ENCODE data around the gene LPP.

LPP gene

DNA sequence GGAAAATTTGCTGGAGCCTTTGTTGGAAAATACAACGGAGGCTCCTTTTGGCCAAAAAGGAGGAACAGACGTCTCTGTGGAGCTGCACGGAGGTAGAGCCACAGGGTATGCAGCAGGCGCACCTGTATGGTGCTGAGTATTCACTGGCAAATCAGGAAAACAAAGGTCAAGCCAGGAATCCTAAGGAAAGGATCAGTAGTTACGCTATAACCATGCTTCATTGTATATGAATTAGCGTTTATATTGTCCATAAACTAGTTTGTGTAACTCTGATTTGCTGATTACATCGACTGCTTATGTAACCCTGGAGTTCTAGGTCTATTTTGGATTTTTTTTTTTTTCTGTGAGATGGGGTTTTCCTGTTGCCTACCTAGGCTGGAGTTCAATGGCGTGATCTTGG lies 45.4 kb downstream of the LPP start:
- no peak for DNase-seq

DNA sequence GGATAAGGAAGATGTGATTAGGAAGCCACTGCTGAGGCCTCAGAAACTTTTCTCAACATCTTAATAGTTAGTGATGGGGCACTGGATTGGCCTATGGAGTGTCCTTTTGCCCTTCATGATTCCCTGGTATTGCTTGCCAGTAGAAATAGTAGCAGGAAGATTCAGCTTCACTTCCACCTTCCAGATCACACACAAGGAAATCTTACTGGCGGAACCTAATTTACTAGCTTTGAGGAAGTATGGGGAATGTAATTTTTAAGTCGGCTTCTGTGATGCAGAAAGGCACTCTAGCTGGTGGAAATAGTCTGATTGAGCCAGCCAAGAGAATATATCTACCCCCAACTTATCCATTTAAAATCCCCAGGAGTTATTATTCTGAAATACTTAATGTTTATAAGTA lies 46.5 kb downstream of the LPP start:
- DNase-seq, result no peak

DNA sequence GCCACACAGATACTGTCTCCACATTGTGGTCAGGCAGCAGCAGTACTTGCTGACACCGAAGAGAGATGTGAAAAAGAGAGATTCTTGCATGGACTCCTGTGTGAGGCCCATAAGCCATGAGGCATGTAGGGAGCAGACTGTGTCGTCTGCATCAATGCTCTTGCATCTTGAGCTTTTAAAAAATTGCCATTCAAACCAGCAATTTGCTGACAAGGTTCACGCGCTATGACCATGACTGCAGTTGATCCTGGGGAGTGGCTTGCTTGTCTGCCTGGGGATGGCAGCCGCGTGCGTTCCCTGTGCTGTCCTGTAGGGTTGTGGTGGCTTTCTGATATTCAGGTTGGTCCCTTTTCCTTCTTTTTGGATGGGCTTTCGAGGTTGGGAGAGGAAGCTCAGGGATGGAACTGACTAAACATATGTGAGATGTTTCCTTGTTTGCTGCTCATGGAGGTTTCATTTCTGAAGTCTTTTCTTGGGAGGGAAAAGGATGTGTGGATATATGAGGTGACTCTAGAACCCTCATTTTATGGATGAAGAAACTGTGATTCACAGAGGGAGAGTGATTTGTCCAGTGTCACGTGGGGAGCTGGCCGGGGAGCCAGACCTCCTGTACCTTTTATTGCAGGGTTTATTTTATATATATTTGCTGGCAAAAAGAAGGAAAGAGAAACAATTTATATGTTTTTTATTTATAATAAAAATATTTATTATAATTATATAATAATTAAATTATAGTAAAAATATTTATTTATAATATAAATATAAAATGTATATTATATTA lies 48.6 kb downstream of the LPP start:
- no peak for DNase-seq

DNA sequence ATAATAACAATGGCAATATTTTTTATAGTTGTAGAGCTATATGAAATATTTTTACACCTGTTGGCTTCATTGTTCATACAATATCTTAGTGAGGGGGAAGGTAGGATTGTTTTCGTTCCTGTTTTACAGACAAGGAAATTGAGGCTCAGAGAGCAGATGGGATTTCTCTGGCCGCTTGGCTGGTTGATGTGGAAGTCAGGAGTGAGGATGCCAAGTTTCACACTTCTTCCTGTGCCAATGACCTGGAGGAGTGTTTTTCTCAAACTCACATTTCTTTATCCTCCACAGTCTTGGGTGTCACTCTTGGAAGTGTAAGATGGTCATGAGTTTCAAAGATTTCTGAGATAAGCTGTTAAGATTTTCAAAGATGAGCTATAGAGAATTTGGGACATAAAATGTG lies 50.6 kb downstream of the LPP start:
- no peak for DNase-seq

DNA sequence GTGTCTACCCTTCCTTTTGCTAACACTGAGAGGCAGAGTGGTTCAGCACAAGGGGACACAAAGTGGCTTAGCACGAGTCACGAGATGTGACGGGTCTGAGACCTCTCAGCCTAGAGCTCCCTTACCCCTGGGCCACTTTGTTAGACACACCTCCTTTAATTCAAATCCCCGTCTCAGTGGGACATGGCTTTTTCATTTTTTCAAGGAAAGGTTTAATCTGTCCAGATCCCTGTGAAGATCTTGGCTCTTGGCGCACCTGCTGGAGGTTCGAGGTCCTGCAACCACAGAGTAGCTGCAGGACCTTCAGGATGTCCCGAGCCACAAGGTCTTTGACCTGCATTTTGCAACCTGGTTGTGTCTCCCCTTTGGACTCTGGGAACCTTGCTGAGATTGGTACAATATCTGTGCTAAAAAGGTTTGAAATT lies 52.0 kb downstream of the LPP start:
- no peak for DNase-seq

DNA sequence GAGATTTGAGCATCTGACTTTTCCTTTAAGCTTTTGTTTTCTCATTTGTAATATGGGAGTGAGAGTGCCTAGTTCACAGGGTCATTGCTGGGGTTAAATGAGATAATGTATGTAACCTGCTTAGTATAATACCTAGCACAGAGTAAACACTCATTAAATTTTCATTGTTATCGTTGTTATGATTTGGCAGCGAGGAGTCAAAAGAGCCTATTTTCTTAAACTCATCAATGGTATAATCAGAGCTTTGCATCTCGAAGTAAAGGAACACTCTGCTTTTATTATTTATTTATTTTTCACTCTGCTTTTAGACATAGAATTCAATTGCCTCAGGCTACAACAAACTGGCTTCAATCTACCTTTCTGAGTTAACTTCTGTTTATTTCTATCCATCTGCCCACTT lies 52.8 kb downstream of the LPP start:
- no peak for DNase-seq

DNA sequence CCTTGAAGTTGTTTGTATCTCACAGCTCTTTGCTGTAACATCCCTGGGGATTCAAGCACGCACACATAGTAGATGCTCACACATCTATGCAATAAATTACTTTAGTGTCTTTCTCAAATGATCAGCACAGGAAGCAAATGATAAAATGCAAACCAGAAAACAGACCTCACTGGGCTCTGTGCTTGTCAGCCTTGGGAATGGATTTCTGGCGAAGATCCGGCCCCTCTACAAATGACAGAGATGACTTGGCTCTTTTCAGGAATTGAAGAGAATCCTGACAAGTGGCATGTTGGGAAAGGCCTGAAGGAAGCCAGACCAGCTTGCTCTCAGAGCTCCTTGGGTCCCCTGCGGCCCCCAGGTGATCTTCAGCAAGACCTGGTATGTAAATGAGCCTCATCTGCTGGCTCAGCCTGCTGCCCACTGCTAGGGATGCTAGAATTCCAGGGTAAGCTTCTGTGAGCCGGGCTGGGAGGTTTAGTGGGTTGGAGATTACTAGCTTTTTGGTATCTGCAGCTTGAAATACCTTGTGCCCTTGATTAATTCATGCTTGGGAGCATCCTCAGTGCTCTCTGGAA lies 54.1 kb downstream of the LPP start:
- DNase-seq, result no peak

DNA sequence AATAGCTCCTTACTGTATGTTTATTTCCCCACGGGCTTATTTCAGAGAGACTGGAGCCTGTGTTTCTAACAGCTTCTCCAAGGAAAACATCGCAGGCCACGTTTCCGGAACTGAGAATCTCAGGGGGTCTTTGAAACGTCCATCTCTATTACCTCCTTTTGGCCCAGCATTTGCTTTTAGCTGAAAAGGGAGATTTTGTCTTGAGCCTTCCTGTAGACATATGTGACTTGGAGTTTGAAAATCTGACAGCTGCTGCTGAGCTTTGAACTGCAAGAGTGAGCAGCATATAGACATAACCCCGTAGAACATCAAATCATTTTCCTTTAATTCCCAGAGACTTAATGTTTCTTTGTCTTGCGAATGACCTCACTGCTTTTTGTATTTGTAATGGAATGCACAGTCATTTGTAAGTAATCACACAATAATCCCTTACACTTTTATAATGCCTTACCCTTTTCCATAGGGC lies 54.6 kb downstream of the LPP start:
- DNase-seq, result no peak

DNA sequence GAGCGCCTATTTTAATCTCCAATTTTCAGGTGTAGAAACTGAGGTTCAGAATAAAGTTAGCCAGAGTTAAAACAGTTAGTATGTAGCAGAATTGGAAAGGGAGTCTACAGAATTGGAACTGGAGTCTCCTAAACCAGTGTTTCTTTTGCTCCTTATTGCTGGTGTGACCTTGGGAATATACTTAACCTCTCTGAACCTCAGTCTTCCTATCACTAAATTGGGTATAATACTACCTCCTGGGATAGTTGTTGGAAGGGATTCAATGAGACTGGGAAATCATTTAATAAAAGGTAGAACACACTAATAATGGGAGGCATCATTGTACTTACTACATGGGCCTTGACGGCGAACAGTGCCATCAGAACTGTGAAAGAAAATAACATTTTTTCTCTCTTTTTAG lies 55.1 kb downstream of the LPP start:
- no peak for DNase-seq

DNA sequence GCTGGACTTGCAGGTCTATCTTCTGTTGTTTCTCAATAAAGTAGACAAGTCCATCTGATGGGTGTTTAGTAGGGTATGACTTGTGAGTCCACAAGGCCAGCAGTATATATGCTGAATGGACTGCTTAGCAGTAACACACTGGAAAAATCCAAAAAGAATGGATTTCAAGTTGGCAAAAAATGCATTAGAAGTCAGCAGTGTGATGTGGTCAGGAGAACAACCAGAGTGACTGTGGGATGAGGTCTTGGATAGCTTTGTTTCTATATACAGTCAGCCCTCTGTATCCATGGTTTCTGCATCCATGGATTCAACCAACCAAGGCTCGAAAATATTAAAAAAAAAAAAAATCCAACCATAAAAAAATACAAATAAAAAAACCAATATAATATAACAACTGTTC lies 55.8 kb downstream of the LPP start:
- no peak for DNase-seq

DNA sequence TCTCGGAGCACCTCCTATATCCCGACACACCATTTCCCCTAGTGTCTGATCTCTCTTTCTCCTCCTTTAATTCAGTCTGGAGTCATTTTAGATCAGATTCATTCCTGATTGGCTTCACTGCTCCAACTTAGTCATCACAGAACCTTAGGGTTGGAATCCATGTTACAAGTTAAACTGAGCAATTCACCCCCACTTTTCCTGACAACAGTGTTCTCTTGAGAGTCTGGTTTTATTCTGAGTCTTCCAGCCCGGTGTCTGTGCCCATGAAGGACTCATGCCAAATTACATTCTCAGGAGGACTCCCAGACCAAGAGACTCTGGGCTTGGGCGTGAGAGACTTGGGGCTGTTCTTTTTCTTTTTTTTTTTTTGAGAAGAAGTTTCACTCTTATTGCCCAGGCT lies 57.5 kb downstream of the LPP start:
- no peak for DNase-seq

DNA sequence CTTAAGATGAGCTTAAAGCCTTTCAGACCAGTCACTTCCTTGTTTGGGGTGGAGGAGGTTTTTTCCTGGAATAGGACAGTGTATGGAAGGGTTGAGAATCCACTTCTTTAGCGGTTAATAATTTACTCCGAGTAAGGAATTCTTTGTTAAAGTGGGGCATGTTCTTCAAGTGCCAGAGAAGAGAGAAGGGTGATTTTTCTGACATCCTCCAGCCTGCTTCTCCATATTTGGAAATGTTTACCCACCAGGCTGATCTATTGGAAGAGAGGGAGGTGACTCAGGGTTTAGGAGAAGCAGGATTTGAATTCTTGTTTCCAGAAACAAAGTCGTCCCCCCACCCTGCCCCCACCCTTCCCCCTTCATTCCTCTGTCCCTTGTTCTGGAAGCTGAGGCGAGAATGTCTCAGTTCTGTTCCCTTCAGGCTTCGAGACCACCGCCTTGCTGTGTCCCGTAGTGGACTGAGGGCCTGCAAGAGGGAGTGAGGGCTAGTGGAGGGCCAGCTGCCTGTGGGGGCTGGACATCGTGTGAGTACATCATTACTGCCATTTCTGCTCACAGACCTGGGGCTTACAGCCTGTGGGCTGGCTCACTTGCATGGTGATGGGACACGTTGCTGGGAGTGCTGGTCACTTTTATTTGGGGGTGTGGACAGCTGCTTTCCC lies 58.5 kb downstream of the LPP start:
- no peak for DNase-seq

DNA sequence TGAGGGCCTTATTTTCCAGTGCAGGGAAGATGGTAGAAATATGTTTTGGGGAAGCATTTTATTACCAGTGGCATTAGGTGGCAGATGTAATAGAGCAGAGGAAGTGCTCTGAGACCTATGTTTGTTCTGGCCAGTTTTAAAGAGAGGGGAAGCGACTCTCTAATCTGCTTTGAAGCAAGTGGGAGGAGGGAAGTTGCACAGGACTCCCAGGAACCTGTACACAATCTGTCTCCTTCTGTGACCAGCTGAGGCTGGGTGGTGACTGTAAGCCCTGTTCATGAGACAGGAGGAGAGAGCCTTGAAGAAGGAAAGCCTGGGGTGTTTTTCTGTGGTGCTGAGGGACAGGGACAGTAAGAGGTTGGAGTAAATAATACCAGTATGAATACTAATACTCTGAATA lies 60.5 kb downstream of the LPP start:
- DNase-seq, result no peak

DNA sequence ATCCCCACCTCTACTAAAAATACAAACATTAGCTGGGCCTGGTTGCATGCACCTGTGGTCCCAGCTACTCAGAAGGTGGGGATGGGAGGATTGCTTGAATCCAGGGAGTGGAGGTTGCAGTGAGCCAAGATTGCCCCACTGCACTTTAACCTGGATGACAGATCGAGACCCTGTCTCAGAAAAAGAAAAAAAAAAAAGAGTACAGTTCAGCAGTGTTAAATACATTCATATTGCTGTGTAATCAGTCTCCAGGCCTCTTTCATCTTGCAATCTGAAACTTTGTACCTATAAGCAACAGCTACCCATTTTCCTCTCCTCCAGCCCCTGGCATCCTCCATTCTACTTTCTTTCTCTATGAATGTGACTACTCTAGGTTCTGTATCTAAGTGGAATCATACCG lies 61.2 kb downstream of the LPP start:
- no peak for DNase-seq

DNA sequence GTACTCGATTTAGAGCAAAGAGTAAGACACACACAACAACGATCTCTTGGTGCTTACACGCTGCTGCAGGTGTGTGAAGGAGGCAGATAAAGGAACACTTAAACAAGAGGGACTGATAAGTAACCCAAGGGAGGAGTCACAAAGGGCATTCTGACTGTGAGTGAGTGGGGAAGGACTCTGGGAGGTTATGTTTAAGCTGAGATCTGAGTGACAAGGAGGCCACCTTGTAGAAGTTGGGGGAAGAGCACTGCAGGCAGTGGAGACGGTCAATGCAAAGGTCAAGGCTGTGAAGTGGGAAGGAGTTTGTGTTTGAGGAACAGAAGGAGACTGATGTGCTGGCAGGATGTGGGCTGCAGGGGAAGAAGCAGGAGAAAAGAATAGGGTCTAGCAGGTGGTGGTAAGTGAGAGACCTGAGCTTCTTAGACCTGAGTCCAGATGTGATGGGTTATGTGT lies 63.1 kb downstream of the LPP start:
- DNase-seq, result no peak

DNA sequence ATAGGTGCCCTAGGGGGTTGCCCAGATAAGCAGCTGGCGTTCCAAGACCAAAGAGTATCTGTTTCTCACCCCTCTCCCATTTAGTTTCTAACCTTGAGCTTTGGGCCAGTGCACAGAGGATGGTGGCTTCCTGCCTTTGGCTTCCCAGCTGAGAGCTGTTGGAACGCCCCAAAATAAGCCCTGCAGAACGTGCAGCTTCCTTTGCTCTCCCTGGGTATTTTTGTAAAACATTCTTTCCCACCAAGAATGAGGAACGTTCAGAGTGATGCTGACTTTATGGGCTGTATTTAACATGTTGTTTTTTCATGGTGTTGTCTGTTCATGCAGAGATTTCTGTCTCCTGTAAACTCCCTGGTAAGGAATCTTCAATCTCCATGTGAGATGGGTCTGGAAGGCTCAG lies 63.8 kb downstream of the LPP start:
- DNase-seq, result no peak

DNA sequence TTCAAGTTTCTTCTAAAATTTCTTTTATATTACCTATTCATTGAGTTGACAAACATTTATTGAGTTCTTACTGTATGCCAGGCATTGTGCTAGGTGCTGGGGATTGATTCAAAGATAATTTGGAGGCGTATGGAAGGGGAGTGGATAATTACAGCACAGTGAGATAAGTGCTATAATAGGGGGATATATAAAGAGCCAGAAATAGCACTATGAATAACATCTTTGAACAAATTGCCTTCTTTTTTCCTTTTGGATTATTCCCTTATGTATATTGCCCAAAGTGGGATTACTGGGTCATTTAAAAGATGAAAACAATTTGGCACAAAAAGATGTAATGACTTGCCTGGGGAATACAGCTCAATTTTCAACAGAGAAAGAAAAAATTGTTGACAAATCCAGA lies 64.6 kb downstream of the LPP start:
- no peak for DNase-seq

DNA sequence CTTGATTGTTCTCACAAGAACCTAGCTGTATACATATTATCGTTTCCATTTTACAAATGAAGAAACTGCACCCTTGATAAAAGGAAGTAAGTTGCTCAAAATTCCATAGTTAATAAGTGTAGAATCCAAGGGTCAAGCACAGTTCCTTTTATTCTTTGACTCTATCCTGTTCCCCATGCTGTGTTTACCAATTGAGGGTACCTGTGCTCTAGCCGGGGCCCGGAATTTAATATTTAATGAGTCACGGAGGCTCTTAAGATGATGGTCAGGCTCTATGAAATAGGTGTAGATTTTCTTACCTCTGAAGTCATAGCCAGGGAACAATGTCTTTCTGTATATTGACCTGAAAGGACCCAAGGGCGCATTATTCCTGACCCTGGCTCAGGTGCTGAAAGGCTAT lies 65.2 kb downstream of the LPP start:
- DNase-seq, result no peak

DNA sequence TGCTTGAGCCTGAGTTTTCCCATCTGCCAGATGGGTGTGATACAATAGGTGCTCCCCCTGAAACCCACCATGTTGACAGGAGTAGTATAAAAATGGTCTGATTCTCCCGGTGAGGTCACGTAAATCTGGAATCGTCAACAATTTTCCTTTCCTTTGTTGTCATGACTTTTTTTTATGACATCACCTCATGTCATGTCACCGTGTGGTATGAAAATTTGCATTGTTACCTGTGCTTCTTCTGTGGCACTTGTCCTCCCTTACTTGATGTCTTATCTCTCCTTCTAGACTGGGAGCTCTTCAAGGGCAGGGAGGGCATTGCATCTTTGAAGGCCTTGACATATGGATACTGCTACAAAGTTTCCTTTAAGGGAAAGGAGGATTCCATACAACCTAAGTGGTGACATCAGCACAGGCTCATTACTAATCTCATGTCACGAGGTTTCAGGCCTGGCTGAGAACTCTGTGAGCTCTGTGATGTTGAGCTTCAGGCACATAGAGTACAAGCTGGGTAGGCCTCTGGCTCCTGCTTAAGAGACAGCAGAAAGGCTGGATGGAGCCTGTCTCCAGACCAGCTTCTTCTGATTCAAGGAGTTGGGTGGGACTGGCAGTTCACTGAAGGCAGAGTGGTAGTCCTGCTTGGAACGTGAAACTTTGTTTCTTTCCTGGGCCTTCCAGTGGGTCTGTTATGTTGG lies 66.3 kb downstream of the LPP start:
- DNase-seq, result no peak

DNA sequence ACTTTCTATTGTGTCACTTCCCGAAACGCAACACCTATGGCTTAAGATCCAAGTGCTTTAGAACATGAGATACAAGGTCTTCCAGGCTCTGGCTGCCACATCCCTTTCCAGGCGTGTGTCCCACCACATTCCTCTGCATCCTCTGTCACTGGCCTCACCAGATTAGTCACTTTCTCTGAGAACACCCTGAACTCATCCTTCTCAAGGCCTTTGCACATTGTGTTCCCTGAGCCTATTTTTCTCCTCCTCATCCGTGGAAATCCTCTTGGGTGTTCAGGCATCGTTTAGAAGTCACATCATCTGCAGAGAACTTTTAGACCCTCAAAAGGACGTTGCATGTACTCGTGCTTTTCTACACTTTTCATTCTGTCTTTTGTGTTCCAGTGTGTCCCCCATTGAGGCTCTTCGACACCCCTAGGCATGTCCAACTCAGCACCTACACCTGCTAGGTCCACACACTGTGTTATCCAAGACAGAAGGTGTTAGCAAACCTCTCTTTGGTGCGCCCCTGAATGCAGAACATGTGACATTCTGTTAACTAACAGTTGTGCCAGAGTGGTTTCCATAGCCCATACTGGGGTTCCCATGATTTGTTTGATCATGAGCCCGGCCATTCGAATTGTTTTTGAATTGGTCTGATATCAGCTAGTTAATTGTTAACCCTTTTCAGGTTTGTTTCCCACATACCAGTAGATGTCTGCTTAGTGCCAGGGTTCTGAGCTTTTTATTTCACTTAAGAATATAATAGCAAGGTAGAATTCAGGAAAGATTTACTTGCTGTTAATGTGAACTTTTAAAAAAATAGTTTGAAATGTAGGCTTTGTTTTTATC lies 67.2 kb downstream of the LPP start:
- no peak for DNase-seq

DNA sequence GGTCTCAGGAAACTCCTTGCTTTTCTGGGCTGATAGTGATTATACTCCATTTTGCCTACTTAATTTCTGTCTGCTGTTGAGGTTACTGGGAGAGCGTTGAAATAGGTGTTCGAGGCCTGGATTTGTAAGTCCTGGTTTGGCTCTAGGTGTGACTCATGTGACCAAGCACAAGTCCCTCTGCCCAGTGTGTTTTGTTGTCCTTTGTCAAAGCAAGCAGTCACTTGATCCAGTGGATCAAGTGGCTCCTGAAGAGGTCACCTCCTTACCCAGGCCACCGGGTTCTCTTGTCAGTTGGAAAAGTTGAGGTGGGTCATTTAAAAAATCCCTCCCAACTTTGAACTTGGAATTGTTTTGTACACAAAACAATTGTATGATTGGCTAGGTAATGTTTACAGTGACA lies 70.0 kb downstream of the LPP start:
- no peak for DNase-seq

DNA sequence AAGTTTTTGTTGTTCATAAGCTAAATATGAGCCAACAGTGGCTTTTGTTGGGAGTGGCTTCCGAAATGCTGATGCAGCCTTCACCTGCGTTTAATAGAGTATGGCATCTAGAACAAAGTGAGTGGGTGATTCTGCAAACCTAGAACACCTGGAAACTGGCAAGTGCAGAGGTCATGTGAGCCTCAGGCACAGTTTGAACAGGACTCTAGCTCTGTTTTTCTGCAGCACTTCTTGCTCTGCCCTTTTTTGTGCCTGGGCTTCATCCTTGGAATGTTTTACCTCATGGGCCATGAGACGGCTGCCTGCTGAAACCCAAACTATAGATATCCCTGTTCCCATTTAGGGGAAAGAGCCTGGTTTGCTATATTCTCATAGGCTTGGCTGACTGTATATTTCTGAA lies 73.5 kb downstream of the LPP start:
- DNase-seq, result no peak

DNA sequence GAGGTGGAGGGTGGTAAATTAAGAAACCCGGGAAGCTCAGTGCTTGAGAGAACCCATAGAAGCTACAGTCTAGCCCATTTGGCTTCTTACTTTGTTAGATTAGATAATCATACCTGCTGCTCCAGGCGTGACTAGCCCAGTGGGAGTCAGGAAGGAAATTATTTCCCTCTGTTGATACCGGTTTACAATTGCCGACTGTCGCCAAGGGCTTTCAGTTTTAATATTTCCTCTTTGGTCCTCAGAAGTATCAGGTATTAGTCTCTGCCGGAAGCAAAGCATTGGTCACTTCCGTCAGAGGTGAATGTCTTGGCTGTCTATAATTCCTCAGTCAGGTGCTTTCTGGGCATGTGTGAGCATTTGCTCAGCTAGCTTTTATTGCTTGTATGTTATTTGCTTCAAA lies 75.2 kb downstream of the LPP start:
- no peak for DNase-seq

All from GOT3 (cell line).